SW480 (cell line): ENCODE results near the gene CD300LB.
A peak's percentile ranks its signal among the peaks of the same experiment; 100 is the strongest.

Source experiments
- DNase-seq: peaks from one replicate; pipeline ENCODE4 v3.0.0-alpha.2; 2016; ENCODE audit warnings: low spot score

The CD300LB gene

GRCh38 chr17:74549343-74549742 is 18.1 kb upstream of the CD300LB start:
- no peak for DNase-seq

DNA sequence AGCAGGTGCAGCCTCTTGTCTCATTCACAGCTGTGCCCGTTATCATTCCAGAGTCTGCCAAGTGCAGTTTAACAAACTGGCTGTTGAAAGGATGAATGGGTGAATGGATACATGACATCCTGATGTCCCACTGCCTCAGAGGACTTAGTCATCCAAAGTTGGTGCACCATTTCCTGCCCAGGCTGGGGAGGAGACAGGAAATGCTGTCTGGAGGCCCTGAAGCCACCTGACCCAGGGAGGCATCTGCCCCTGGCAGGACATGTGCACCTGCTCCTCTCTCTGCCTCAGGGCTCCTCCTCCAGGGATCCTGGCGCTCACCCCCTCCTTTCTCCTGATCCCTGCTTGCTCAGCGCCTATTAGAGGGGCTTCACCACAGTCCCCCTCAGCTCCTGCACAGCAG is 16.5 kb upstream of the CD300LB start:
- DNase-seq = peak; percentile 22

- no peak for DNase-seq
Measured at GRCh38 chr17:74547264-74547663, 16.0 kb upstream of the CD300LB start.

DNA sequence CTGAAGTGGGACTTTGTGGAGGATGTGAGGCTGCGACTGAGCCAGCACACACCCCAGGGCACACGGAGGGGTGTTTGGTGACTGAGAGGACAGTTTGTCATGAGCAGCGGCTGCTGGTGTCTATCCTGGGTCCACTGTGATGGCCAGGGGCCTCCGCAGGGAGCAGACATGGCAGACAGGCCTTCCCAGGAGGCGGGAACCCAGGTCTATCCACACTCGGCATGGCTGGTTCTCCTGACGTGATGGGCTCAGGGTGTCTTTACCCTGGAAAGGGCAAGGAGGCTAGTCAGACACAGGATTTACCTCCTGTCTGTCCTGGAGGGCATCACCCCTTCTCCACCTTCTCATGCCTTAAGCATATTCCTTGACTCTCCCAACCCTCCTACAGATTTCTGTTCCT is 15.3 kb upstream of the CD300LB start:
- no peak for DNase-seq

DNA sequence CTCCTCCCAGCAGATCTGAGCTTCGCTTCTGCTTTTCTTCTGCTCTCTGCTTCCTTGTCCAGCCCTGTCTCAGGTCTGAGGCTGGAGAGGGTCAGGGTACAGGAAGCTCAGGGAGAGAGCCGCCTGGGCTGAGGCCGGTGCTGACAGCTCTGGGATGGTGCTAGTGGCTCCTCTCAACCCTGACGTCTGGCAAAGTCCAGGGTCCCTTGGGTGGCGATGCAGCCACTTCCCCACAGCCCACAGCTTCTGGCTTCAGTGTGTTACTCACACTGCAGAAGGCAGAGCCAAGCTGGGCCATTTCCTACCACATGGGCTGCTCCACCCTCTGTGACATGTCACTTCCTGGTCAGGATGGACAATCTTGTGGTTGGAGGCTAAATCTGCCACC is 14.6 kb upstream of the CD300LB start, which contains the start of gene CD300C:
CD300C (minus strand) TSS at position 273 of the 388 bp plus-strand sequence. CDS start 333 bp downstream, outside the sequence.
- DNase-seq = no peak

- no peak for DNase-seq
Measured at GRCh38 chr17:74544991-74545842, 13.9 kb upstream of the CD300LB start.

DNA sequence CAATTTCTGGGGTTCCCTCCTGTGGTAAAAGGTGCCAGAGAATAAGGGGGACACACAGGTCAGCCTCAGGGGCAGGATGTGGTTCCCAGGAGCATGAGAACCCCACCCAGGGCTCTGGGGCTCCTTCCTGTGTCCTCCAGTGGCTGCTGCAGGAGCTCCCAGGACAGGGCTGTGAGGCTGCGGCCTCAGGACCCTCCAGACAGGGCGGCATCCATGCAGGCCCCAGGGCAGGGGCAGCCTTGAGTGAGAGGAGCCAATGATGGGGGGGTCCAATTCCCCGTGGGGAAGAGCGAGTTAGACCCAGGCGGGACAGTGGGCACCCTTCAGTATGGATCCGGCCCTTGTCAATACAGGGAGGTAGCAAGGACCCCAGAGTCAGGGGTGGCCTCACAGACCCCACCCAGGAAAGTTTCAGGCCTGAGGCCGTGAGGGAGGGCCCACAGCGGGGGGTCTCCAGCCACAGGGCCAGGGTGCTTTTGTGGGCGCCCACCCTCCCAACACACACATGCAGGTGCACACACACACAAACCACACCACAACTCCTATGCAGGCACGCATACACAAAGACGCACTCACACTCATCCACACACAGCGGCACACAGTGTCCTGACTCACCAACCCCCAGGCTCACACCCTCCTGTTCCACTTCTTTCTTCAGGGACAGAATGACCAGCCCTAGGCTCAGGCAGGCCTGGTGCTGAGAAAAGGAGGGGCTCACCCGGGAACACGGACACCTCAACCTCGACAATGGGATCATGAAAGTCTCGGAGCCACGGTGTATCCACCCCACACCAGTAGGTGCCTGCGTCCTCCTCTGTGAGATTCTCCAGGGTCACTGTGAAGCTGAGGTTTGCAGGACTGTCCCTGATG is 12.9 kb upstream of the CD300LB start:
- DNase-seq = no peak

DNA sequence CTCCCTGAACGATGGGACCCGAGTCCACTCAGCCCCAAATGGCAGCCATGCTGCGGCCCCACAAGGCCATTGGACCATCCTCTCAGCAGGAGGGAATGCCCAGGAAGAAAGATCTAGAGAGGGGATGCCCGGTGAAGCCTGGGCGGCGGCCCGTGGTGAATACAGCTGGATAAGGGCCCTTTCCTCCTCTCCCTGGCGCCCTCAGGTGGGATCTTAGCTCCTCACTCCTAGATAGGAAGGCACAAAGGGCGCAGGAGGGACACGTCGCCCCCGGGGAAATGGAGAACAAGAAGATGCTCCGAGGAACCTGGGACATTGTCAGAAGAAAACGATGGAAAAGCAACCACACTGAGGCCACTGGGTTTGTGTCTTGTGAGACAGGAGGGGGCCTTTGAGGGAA is 12.1 kb upstream of the CD300LB start:
- no peak for DNase-seq

DNA sequence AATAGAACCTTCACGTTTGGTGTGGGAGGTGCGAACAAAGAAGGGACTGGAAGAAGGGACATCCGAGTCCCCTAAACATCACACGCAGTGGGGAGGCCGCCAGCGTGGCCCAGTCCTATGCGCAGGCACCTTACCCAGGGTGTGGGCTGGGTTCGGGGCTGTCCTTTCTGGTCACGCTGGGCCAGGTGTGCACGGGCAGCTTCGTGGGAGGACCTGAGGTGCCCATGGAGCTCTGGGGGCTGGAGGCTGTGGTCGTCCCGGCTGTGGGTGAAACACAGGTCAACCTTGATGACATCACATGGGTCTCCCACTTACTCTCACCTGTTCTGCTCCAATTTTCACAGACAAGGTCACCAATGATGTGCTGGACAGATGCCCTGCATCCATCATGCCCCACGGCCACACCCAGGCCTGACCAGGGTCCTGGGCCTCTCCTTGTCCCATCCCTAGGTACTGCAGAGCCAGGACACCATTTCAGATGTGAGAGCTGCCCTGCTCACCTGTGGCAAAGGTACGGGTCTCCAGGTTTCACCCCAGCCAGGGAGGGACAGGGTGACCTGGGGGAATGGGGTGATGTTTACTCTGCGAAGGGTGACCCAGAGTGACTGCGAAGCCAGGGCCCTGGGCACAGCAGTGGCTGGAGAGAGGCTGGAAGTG is 11.6 kb upstream of the CD300LB start:
- no peak for DNase-seq

DNA sequence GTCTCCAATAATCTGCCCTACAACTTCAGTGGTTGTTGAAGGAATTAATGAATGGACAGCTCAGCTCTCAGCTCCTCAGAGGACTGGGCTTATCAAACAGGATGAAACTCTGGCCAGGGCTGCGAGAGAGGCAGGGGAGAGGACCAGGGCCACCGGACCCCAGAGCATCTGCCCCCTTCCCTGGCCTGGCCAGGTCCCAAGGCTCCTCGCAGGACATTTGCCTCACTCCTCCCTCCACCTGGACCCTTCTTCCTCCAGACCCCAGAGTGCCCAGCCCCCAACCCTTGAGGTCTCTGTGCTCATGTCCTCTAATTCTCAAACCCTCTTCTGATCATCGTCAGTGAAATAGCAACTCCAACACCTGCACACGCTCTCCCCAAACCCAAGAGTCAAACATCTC is 10.9 kb upstream of the CD300LB start:
- no peak for DNase-seq

DNA sequence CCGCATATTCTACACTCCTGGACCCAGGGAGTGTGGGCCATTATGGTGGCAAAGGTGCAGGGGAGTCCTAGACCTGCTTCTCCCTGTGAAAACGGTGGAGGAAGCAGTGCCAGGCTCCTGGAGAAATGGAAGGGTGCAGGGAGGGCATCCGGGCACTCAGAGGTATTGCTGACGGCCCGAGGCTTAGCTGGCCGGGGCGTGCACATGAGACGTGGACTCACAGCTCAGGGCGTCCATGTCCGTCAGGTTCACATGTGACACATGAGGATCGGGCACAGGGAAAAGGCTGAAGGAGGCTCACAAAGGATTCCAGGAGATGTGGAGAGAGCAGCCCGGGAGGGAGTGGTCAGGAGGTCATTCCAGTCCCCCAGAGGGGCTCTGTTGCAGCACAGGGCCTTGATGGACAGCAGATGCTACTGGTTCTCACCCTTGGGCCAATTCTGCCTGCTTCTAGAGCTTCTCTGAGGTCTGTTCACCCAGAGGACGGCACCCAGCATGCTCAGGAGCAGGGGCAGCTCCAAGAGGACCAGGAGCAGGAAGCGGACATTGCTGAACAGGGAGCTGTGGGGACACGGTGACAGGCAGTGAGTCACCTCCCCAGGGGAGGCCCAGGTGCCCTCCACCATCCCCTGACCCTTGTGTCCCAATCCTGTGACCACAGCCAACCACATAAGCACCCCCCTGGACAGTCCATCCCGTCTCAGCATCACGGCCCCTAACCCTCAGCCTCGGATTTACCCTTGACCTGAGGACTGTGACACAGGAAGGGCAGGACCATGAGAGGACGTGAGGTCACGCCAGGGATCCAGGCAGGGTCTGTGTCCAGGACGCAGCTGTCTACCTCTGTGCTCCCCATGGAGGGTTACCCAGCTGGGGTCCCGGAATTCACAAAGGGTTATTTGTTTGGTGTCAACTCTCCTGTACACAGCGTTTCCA is 10.2 kb upstream of the CD300LB start:
- no peak for DNase-seq

DNA sequence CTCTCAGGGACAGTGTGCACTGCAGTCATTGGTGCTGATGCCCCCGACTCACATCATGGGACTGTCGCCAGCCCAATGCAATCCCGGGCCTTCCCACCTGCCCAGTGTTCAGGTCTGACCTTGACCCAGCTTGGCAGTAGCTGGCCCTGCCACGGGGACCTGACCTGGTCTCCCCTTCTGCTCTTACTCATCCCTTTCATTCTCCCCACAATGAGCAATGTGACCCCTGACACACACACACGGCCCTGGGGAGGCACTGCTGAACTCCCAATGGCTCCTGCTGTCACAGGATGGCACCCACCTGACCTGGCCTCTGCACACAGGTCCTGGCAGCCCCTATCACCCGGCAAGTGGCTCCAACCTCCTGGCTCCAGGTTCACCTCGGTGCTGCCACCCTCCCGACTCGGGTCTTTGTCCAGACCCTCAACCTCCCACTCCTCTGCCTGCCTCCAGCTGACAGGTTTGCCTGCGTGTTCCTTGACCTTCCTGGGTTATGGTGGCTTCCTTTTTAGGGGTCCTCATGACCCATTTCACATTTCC is 8.1 kb upstream of the CD300LB start:
- DNase-seq = no peak

DNA sequence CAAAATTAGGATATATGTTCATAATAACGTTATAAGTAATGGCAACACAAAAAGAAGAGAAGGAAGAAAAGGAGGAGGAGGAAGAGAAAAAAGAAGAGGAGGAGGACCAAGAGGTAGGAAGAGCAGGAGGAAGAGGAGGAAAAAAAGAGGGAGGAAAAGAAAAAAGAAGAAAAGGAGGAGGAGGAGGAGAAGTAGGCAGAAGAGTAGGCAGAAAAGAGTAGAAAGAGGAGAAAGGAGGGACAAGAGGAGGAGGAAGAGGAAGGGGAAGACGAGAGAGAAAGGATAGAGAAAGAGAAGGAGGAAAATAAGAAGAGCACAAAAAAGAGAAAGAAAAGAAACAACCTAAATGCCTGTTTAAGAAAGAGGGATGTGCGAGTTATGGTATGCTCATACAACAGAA is 5.6 kb upstream of the CD300LB start:
- no peak for DNase-seq

GRCh38 chr17:74532115-74532514 is 840 bp upstream of the CD300LB start:
- DNase-seq = no peak

- no peak for DNase-seq
Measured at GRCh38 chr17:74530831-74531150, 484 bp downstream of the CD300LB start.

DNA sequence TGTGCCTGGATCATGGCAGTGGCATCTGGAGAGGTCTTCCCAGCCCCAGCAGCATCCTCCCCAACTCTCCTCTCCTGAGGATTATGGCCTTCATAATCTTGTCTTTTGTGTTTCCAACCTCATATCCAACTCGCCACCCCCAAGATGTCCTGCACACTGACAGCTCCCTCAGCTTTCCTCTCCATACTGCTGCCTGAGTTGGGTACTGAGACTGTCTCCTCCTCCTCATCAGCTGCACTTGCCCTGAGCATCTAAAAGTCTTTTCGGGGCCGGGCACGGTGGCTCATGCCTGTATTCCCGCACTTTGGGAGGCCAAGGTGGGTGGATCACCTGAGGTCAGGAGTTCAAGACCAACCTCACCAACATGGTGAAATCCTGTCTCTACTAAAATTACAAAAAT is 2.0 kb downstream of the CD300LB start:
- DNase-seq = no peak

DNA sequence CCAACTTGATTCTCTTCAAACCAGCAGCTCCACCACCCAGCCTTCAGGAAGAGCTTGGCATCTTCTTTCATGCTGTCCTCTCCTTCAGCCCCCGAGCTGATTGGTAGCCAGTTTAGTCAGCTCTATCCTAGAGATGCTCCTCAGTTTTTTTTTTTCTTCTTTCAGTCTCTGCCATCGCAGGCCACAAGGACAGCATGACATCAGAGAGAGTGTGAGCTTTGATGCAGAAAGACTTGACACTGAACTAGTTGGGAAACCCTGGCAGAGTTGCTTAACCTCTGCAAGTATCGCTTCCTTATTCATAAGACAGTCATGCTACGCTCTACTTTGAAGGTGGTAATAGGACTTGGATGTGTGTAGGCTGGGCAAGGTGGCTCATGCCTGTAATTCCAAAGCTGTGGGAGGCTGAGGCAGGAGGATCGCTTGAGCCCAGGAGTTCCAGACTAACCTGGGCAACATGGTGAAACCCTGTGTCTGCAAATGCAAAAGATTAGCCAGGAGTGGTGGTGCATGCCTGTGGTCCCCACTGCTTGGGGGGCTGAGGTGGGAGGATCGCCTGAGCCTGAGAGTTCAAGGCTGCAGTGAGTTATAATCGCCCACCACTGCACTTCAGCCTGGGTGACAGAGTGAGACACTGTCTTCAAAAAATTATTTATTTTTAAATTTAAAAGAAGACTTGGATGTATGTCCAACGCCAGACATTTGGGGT is 2.6 kb downstream of the CD300LB start:
- DNase-seq = no peak

GRCh38 chr17:74527756-74528155 is 3.5 kb downstream of the CD300LB start:
- DNase-seq = no peak

GRCh38 chr17:74527081-74527480 is 4.2 kb downstream of the CD300LB start:
- no peak for DNase-seq

GRCh38 chr17:74526681-74527080 is 4.6 kb downstream of the CD300LB start:
- DNase-seq = no peak
